Immature natural killer cell (primary cell): ENCODE data around the gene RSRC1. TPM values are rescaled to one million over a fixed set of nuclear protein-coding genes. Genes with fewer than 3 reads are reported as not detected.

Experiments
- DNase-seq, 3 donors: peaks; one replicate each; pipeline ENCODE4 v3.0.0; 2022; ENCODE audit warnings: mixed read lengths in 1 of 3
- H3K27ac Mint-ChIP-seq, 6 donors: one replicate each; pipeline ENCODE4 v1.8.0; 2020; ENCODE audit warnings: mixed read lengths in 6 of 6, mild to moderate bottlenecking in 5 of 6, inconsistent platforms in 4 of 6, moderate library complexity in 3 of 6
- H3K27me3 Mint-ChIP-seq, 3 donors: one replicate each; pipeline ENCODE4 v1.8.0; 2020 to 2021; ENCODE audit warnings: low read depth in 3 of 3, mild to moderate bottlenecking in 3 of 3, mixed read lengths in 3 of 3, moderate library complexity in 3 of 3, inconsistent platforms in 1 of 3
- H3K36me3 Mint-ChIP-seq, 3 donors: one replicate each; pipeline ENCODE4 v1.8.0; 2020; ENCODE audit warnings: mixed read lengths in 3 of 3, inconsistent platforms in 2 of 3, mild to moderate bottlenecking in 2 of 3
- H3K4me1 Mint-ChIP-seq, 2 donors: one replicate each; pipeline ENCODE4 v1.8.0; 2020; ENCODE audit warnings: inconsistent platforms in 2 of 2, mild to moderate bottlenecking in 2 of 2, mixed read lengths in 2 of 2, moderate library complexity in 1 of 2
- H3K4me3 Mint-ChIP-seq, 5 donors: one replicate each; pipeline ENCODE4 v1.8.0; 2020; ENCODE audit warnings: mild to moderate bottlenecking in 5 of 5, mixed read lengths in 5 of 5, inconsistent platforms in 3 of 5, moderate library complexity in 3 of 5
- H3K9me3 Mint-ChIP-seq, 6 donors: one replicate each; pipeline ENCODE4 v1.8.0; 2020; ENCODE audit warnings: mild to moderate bottlenecking in 6 of 6, mixed read lengths in 6 of 6, inconsistent platforms in 4 of 6, moderate library complexity in 3 of 6
- polyA plus RNA-seq, 3 donors: library from polyadenylated mRNA; unstranded; fragments of 300-500 nt; fragmentation: Illumina TruSeq; gene quantifications; one replicate each; pipeline ENCODE4 v1.2.3, GENCODE V29; 2021

The RSRC1 gene
- polyA plus RNA-seq, 3 donors from 2014 or later = 15.4 to 37.9 (median 37.1) TPM

GRCh38 chr3:158233791-158234190 lies 123.9 kb downstream of the RSRC1 start:
- DNase-seq = no peak
- Mint-ChIP-seq H3K9me3 (peaks cover 0 to 2% (median 0%) of the 10 kb centered on the region in 6 donors), H3K27ac (no peak overlapping the region), H3K36me3 (peaks cover 9 to 24% (median 19%) of the 10 kb centered on the region in 3 donors), H3K27me3 (no peaks in the 10 kb centered on the region), H3K4me1 (no peaks in the 10 kb centered on the region), H3K4me3 (no peak overlapping the region)

- no peak for DNase-seq
- Mint-ChIP-seq H3K27me3 (no peaks in the 10 kb centered on the region), H3K36me3 (peaks cover 25 to 34% (median 31%) of the 10 kb centered on the region in 3 donors), H3K27ac (no peak overlapping the region), H3K4me3 (no peak overlapping the region), H3K4me1 (peaks cover 0 to 20% of the 10 kb centered on the region in 2 donors), H3K9me3 (peaks cover 7 to 23% (median 16%) of the 10 kb centered on the region in 6 donors)
These were observed 134.4 kb downstream of the RSRC1 start for GRCh38 chr3:158244274-158244673.

GRCh38 chr3:158247288-158247687 lies 137.4 kb downstream of the RSRC1 start:
- Mint-ChIP-seq H3K4me1 (peaks cover 0 to 19% of the 10 kb centered on the region in 2 donors), H3K27me3 (no peaks in the 10 kb centered on the region), H3K36me3 (peaks cover 36 to 44% (median 41%) of the 10 kb centered on the region in 3 donors), H3K27ac (no peak overlapping the region), H3K9me3 (peaks cover 7 to 28% (median 16%) of the 10 kb centered on the region in 6 donors), H3K4me3 (no peak overlapping the region)
- DNase-seq = no peak

- Mint-ChIP-seq H3K27me3 (no peaks in the 10 kb centered on the region), H3K4me1 (peaks cover 0 to 10% of the 10 kb centered on the region in 2 donors), H3K27ac (peak overlapping the region in 1 of 6 donors; percentile 41), H3K36me3 (peaks cover 46 to 54% (median 51%) of the 10 kb centered on the region in 3 donors), H3K9me3 (peaks cover 12 to 38% (median 20%) of the 10 kb centered on the region in 6 donors), H3K4me3 (no peak overlapping the region)
- no peak for DNase-seq
These were observed 138.4 kb downstream of the RSRC1 start for GRCh38 chr3:158248261-158248660.

GRCh38 chr3:158249183-158249582 lies 139.3 kb downstream of the RSRC1 start:
- peaks cover 48 to 59% (median 52%) of the 10 kb centered on the region in 3 donors for H3K36me3 Mint-ChIP-seq
- H3K4me1 Mint-ChIP-seq = peaks cover 0 to 8% of the 10 kb centered on the region in 2 donors
- H3K9me3 Mint-ChIP-seq = peaks cover 11 to 34% (median 17%) of the 10 kb centered on the region in 6 donors
- H3K27me3 Mint-ChIP-seq = no peaks in the 10 kb centered on the region
- H3K4me3 Mint-ChIP-seq = no peak overlapping the region
- no peak overlapping the region for H3K27ac Mint-ChIP-seq
- DNase-seq = no peak

- DNase-seq = no peak
- Mint-ChIP-seq H3K27me3 (no peaks in the 10 kb centered on the region), H3K9me3 (peaks cover 11 to 29% (median 20%) of the 10 kb centered on the region in 6 donors), H3K36me3 (peaks cover 14 to 44% (median 16%) of the 10 kb centered on the region in 3 donors), H3K4me3 (no peak overlapping the region), H3K27ac (no peak overlapping the region), H3K4me1 (no peaks in the 10 kb centered on the region)
These were observed 148.7 kb downstream of the RSRC1 start for GRCh38 chr3:158258619-158259018.

- H3K4me3 Mint-ChIP-seq = no peak overlapping the region
- peaks cover 16 to 37% (median 19%) of the 10 kb centered on the region in 3 donors for H3K36me3 Mint-ChIP-seq
- no peak for DNase-seq
- peak overlapping the region in 1 of 6 donors; percentile 18 for H3K27ac Mint-ChIP-seq
- H3K4me1 Mint-ChIP-seq = no peaks in the 10 kb centered on the region
- no peaks in the 10 kb centered on the region for H3K27me3 Mint-ChIP-seq
- peaks cover 11 to 24% (median 17%) of the 10 kb centered on the region in 6 donors for H3K9me3 Mint-ChIP-seq
These were observed 150.5 kb downstream of the RSRC1 start for GRCh38 chr3:158260392-158260791.

- Mint-ChIP-seq H3K27ac (no peak overlapping the region), H3K9me3 (peaks cover 9 to 18% (median 15%) of the 10 kb centered on the region in 6 donors), H3K36me3 (peaks cover 10 to 27% (median 17%) of the 10 kb centered on the region in 3 donors), H3K4me1 (no peaks in the 10 kb centered on the region), H3K27me3 (no peaks in the 10 kb centered on the region), H3K4me3 (no peak overlapping the region)
- DNase-seq = no peak
These were observed 151.6 kb downstream of the RSRC1 start for GRCh38 chr3:158261371-158261991.

- no peak for DNase-seq
- H3K9me3 Mint-ChIP-seq = peaks cover 4 to 28% (median 25%) of the 10 kb centered on the region in 6 donors
- H3K4me1 Mint-ChIP-seq = no peaks in the 10 kb centered on the region
- no peak overlapping the region for H3K4me3 Mint-ChIP-seq
- H3K27ac Mint-ChIP-seq = no peak overlapping the region
- peaks cover 0 to 1% (median 0%) of the 10 kb centered on the region in 3 donors for H3K27me3 Mint-ChIP-seq
- peaks cover 27 to 33% (median 30%) of the 10 kb centered on the region in 3 donors for H3K36me3 Mint-ChIP-seq
These were observed 155.0 kb downstream of the RSRC1 start for GRCh38 chr3:158264894-158265293.

- no peak overlapping the region for H3K4me3 Mint-ChIP-seq
- DNase-seq = no peak
- peaks cover 7 to 28% (median 25%) of the 10 kb centered on the region in 6 donors for H3K9me3 Mint-ChIP-seq
- H3K27me3 Mint-ChIP-seq = peaks cover 0 to 1% (median 0%) of the 10 kb centered on the region in 3 donors
- no peaks in the 10 kb centered on the region for H3K4me1 Mint-ChIP-seq
- H3K36me3 Mint-ChIP-seq = peaks cover 25 to 40% (median 35%) of the 10 kb centered on the region in 3 donors
- H3K27ac Mint-ChIP-seq = no peak overlapping the region
These were observed 157.1 kb downstream of the RSRC1 start for GRCh38 chr3:158267015-158267414.

- DNase-seq = no peak
- Mint-ChIP-seq H3K36me3 (peaks cover 36 to 59% (median 39%) of the 10 kb centered on the region in 3 donors), H3K27me3 (peaks cover 0 to 1% (median 0%) of the 10 kb centered on the region in 3 donors), H3K4me3 (no peak overlapping the region), H3K4me1 (no peaks in the 10 kb centered on the region), H3K27ac (no peak overlapping the region), H3K9me3 (peaks cover 3 to 28% (median 25%) of the 10 kb centered on the region in 6 donors)
These were observed 160.1 kb downstream of the RSRC1 start for GRCh38 chr3:158269942-158270341.

- no peak for DNase-seq
- Mint-ChIP-seq H3K9me3 (peaks cover 3 to 16% (median 14%) of the 10 kb centered on the region in 6 donors), H3K4me3 (no peak overlapping the region), H3K36me3 (peaks cover 32 to 56% (median 37%) of the 10 kb centered on the region in 3 donors), H3K27ac (no peak overlapping the region), H3K4me1 (no peaks in the 10 kb centered on the region), H3K27me3 (peaks cover 0 to 1% (median 0%) of the 10 kb centered on the region in 3 donors)
These were observed 162.2 kb downstream of the RSRC1 start for GRCh38 chr3:158272081-158272480.

GRCh38 chr3:158273656-158274055 lies 163.8 kb downstream of the RSRC1 start:
- Mint-ChIP-seq H3K4me3 (no peak overlapping the region), H3K36me3 (peaks cover 29 to 54% (median 33%) of the 10 kb centered on the region in 3 donors), H3K9me3 (peaks cover 0 to 4% (median under 1%) of the 10 kb centered on the region in 6 donors), H3K27me3 (no peaks in the 10 kb centered on the region), H3K27ac (no peak overlapping the region), H3K4me1 (no peaks in the 10 kb centered on the region)
- DNase-seq = no peak

GRCh38 chr3:158278187-158278586 lies 168.3 kb downstream of the RSRC1 start:
- peaks cover 22 to 42% (median 37%) of the 10 kb centered on the region in 3 donors for H3K36me3 Mint-ChIP-seq
- H3K4me3 Mint-ChIP-seq = no peak overlapping the region
- peaks cover 0 to 1% (median 0%) of the 10 kb centered on the region in 3 donors for H3K27me3 Mint-ChIP-seq
- no peak overlapping the region for H3K27ac Mint-ChIP-seq
- peaks cover 0 to 2% (median 0%) of the 10 kb centered on the region in 6 donors for H3K9me3 Mint-ChIP-seq
- H3K4me1 Mint-ChIP-seq = no peaks in the 10 kb centered on the region
- no peak for DNase-seq
